Smooth muscle cell (in vitro differentiated cells): Measurements from ENCODE around the gene TMEM131L. TPM values are rescaled to one million over a fixed set of nuclear protein-coding genes. Genes with fewer than 3 reads are reported as not detected.

Experiments
- DNase-seq: peaks from one replicate; lab custom pipeline; 2025; ENCODE audit not compliant: unreplicated experiment; lab: John Stamatoyannopoulos, UW
- H2AFZ ChIP-seq: fragments of 200-600 bp; sonication (generic); 2 replicates; pipeline ENCODE4 v1.6.0; 2016; ENCODE audit warnings: antibody characterized with exemption, low read depth, mild to moderate bottlenecking
- H3F3A ChIP-seq: fragments of 200-600 bp; sonication (generic); 2 replicates; pipeline ENCODE4 v1.6.0; 2017; ENCODE audit warnings: antibody characterized with exemption, low read depth
- H3K27ac ChIP-seq: fragments of 200-600 bp; sonication (generic); 2 replicates; pipeline ENCODE4 v1.5.1; 2016; ENCODE audit warnings: low read depth, mild to moderate bottlenecking
- H3K27me3 ChIP-seq: fragments of 200-600 bp; sonication (generic); 2 replicates; pipeline ENCODE4 v1.6.1; 2016; ENCODE audit warnings: low read depth, mild to moderate bottlenecking
- H3K36me3 ChIP-seq: fragments of 200-600 bp; sonication (generic); 2 replicates; pipeline ENCODE4 v1.5.1; 2016; ENCODE audit warnings: low read depth
- H3K4me1 ChIP-seq: fragments of 200-600 bp; sonication (generic); 2 replicates; pipeline ENCODE4 v1.5.1; 2016; ENCODE audit warnings: low read depth
- H3K4me2 ChIP-seq: fragments of 200-600 bp; sonication (generic); 2 replicates; pipeline ENCODE4 v1.6.0; 2016; ENCODE audit warnings: mild to moderate bottlenecking
- H3K4me3 ChIP-seq: fragments of 200-600 bp; sonication (generic); 2 replicates; pipeline ENCODE4 v1.5.1; 2016; ENCODE audit warnings: mild to moderate bottlenecking
- H3K79me2 ChIP-seq: fragments of 200-600 bp; sonication (generic); 2 replicates; pipeline ENCODE4 v1.6.0; 2016; ENCODE audit warnings: low read depth, mild to moderate bottlenecking
- H3K9ac ChIP-seq: fragments of 200-600 bp; sonication (generic); 2 replicates; pipeline ENCODE4 v1.6.0; 2016; ENCODE audit warnings: low read depth
- H3K9me3 ChIP-seq: fragments of 200-600 bp; sonication (generic); replicated peaks from 2 replicates; pipeline ENCODE4 v1.5.1; 2016; ENCODE audit warnings: low read depth
- H4K20me1 ChIP-seq: fragments of 200-600 bp; sonication (generic); 2 replicates; pipeline ENCODE4 v1.6.0; 2016; ENCODE audit warnings: low read depth
- WGBS: methylation state at CpG from one replicate; pipeline ENCODE4 v1.1.7; 2016; ENCODE audit warnings: low lambda C conversion rate; 5-methylcytosine and 5-hydroxymethylcytosine counted together
- polyA plus RNA-seq: library from polyadenylated mRNA; unstranded; fragments of >200 nt; fragmentation: Nextera tagmentation; extraction: Ambion mirVana; gene quantifications from 2 replicates; pipeline ENCODE4 v1.2.1, GENCODE V29; 2016
- total RNA-seq: library from RNA; depleted of rRNA; stranded (reverse); fragments of >200 nt; gene quantifications from 2 replicates; pipeline ENCODE4 v1.2.3, GENCODE V29; 2014
- TF ChIP-seq, protein P1 (sequence below): fragments of 200-600 bp; sonication (generic); IDR thresholded peaks from 2 replicates; pipeline ENCODE4 v1.5.1; 2017; ENCODE audit warnings: borderline replicate concordance, mild to moderate bottlenecking, antibody characterized with exemption; ENCODE audit not compliant: insufficient read depth, poor library complexity, severe bottlenecking

TMEM131L gene
- total and polyA plus RNA-seq, 2 experiments from 2014 or later, result 4.3 to 6.7 TPM

GRCh38 chr4:153634738-153635353, 168.7 kb downstream of the TMEM131L start:
- Histone ChIP-seq H3K9ac (no peak overlapping the region), H3K27ac (no peak overlapping the region), H2AFZ (no peak overlapping the region), H3K4me2 (no peak overlapping the region), H3K27me3 (no peaks in the 10 kb centered on the region), H3K9me3 (no peaks in the 10 kb centered on the region), H3K4me3 (no peak overlapping the region), H3K79me2 (no peaks in the 10 kb centered on the region), H3K36me3 (no peaks in the 10 kb centered on the region), H3F3A (no peaks in the 10 kb centered on the region), H3K4me1 (no peaks in the 10 kb centered on the region), H4K20me1 (no peaks in the 10 kb centered on the region)
- WGBS, result 88% methylated on average over 3 of the region's 3 CpGs
- TF ChIP-seq, protein P1, sequence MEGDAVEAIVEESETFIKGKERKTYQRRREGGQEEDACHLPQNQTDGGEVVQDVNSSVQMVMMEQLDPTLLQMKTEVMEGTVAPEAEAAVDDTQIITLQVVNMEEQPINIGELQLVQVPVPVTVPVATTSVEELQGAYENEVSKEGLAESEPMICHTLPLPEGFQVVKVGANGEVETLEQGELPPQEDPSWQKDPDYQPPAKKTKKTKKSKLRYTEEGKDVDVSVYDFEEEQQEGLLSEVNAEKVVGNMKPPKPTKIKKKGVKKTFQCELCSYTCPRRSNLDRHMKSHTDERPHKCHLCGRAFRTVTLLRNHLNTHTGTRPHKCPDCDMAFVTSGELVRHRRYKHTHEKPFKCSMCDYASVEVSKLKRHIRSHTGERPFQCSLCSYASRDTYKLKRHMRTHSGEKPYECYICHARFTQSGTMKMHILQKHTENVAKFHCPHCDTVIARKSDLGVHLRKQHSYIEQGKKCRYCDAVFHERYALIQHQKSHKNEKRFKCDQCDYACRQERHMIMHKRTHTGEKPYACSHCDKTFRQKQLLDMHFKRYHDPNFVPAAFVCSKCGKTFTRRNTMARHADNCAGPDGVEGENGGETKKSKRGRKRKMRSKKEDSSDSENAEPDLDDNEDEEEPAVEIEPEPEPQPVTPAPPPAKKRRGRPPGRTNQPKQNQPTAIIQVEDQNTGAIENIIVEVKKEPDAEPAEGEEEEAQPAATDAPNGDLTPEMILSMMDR, result peak; percentile 55
- no peak for DNase-seq

- 86% methylated on average over 6 of the region's 6 CpGs for WGBS
- no peak for DNase-seq
- no peaks in the 10 kb centered on the region for H3K79me2 ChIP-seq
- no peaks in the 10 kb centered on the region for H3K4me1 ChIP-seq
- no peaks in the 10 kb centered on the region for H3K36me3 ChIP-seq
- no peaks in the 10 kb centered on the region for H4K20me1 ChIP-seq
- TF ChIP-seq, protein P1, result no peak
- no peaks in the 10 kb centered on the region for H3K27me3 ChIP-seq
- no peak overlapping the region for H3K4me2 ChIP-seq
- no peaks in the 10 kb centered on the region for H3F3A ChIP-seq
- H3K27ac ChIP-seq, result no peak overlapping the region
- no peak overlapping the region for H2AFZ ChIP-seq
- no peak overlapping the region for H3K9ac ChIP-seq
- no peak overlapping the region for H3K4me3 ChIP-seq
- no peaks in the 10 kb centered on the region for H3K9me3 ChIP-seq
These were observed 169.7 kb downstream of the TMEM131L start for GRCh38 chr4:153635846-153636245.

DNA sequence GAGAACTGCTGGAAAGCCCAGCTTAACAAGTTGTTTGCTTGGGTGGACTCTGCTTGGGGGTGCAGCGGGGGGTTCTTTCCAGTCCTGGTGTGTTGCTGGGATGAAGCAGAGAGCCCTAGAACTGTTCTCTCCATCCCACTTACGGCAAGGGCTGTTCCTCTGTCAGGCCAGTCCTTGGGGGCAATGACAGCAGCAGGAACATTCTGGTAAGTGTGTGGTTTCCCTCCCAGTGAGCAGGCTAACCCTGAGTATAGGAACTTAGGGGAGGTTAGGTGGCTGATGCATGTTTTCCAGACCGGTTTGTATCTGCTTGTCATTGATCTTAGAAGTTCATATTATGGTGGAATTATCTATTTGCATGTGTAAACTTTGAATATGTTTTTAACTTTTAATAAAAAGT, 171.0 kb downstream of the TMEM131L start:
- no peaks in the 10 kb centered on the region for H3K79me2 ChIP-seq
- H3K4me1 ChIP-seq, result no peaks in the 10 kb centered on the region
- H3K27me3 ChIP-seq, result no peaks in the 10 kb centered on the region
- no peaks in the 10 kb centered on the region for H3K36me3 ChIP-seq
- WGBS, result 96% methylated on average over 3 of the region's 3 CpGs
- DNase-seq, result no peak
- no peaks in the 10 kb centered on the region for H3F3A ChIP-seq
- H3K4me2 ChIP-seq, result no peak overlapping the region
- H3K4me3 ChIP-seq, result no peak overlapping the region
- TF ChIP-seq, protein P1, result no peak
- H4K20me1 ChIP-seq, result no peaks in the 10 kb centered on the region
- no peak overlapping the region for H3K27ac ChIP-seq
- no peak overlapping the region for H3K9ac ChIP-seq
- no peak overlapping the region for H2AFZ ChIP-seq
- no peaks in the 10 kb centered on the region for H3K9me3 ChIP-seq

GRCh38 chr4:153638011-153638410, 171.9 kb downstream of the TMEM131L start:
- DNase-seq, result no peak
- Histone ChIP-seq H3K9me3 (no peaks in the 10 kb centered on the region), H3K79me2 (no peaks in the 10 kb centered on the region), H3K9ac (no peak overlapping the region), H4K20me1 (no peaks in the 10 kb centered on the region), H3K36me3 (no peaks in the 10 kb centered on the region), H3F3A (no peaks in the 10 kb centered on the region), H3K27me3 (no peaks in the 10 kb centered on the region), H2AFZ (no peak overlapping the region), H3K4me2 (no peak overlapping the region), H3K27ac (no peak overlapping the region), H3K4me3 (no peak overlapping the region), H3K4me1 (no peaks in the 10 kb centered on the region)
- TF ChIP-seq, protein P1, result no peak
- 96% methylated on average over 8 of the region's 8 CpGs for WGBS
